Esophagus (tissue), 2 donors: ENCODE data around the gene FYN. TPM values are rescaled to one million over a fixed set of nuclear protein-coding genes. Genes with fewer than 3 reads are reported as not detected.

ENCODE experiments used
- H3K27ac ChIP-seq, 2 donors: one replicate each; pipeline ENCODE4 v1.5.1; 2013; ENCODE audit warnings: low read depth in 2 of 2, mild to moderate bottlenecking in 2 of 2, inconsistent platforms in 1 of 2, low read length in 1 of 2, moderate library complexity in 1 of 2
- H3K27me3 ChIP-seq, 2 donors: one replicate each; pipeline ENCODE4 v1.6.1; 2013; ENCODE audit warnings: low read length in 2 of 2, control low read depth in 1 of 2, mild to moderate bottlenecking in 1 of 2; ENCODE audit not compliant: insufficient read depth in 2 of 2, control insufficient read depth in 1 of 2
- H3K36me3 ChIP-seq, 2 donors: one replicate each; pipeline ENCODE4 v1.6.1; 2013; ENCODE audit warnings: low read length in 1 of 2; ENCODE audit not compliant: control insufficient read depth in 2 of 2, insufficient read depth in 2 of 2
- H3K4me1 ChIP-seq, 2 donors: one replicate each; pipeline ENCODE4 v1.6.1; 2013; ENCODE audit warnings: low read length in 1 of 2; ENCODE audit not compliant: control insufficient read depth in 2 of 2, insufficient read depth in 2 of 2
- H3K4me3 ChIP-seq, 2 donors: one replicate each; pipeline ENCODE4 v1.5.1; 2013; ENCODE audit warnings: low read length in 2 of 2, mild to moderate bottlenecking in 2 of 2, low read depth in 1 of 2, moderate library complexity in 1 of 2
- H3K9me3 ChIP-seq, 2 donors: one replicate each; pipeline ENCODE4 v1.6.1; 2013; ENCODE audit warnings: mild to moderate bottlenecking in 2 of 2, low read depth in 1 of 2, low read length in 1 of 2, moderate library complexity in 1 of 2; ENCODE audit not compliant: control insufficient read depth in 2 of 2, insufficient read depth in 1 of 2
- WGBS, 2 donors: extraction: QIAGEN DNeasy Blood & Tissue Kit; methylation state at CpG; one replicate each; pipeline ENCODE4 v1.1.7; 2013; 5-methylcytosine and 5-hydroxymethylcytosine counted together
- polyA plus RNA-seq, 2 donors: library from polyadenylated mRNA; stranded (reverse); fragments of 200-250 nt; gene quantifications; one replicate each; pipeline ENCODE4 v1.2.3, GENCODE V29; 2013
- donor health status: healthy with polysubstance abuse.
- donor health status: Bipolar disorder and iron deficiency.

FYN gene
- polyA plus RNA-seq, 2 donors, result 6.7 to 8.4 TPM

- H3K27me3 ChIP-seq, result no peaks in the 10 kb centered on the region
- H3K4me1 ChIP-seq, result peaks cover 0 to 2% of the 10 kb centered on the region in 2 donors
- no peaks in the 10 kb centered on the region for H3K9me3 ChIP-seq
- peaks cover 0 to 5% of the 10 kb centered on the region in 2 donors for H3K36me3 ChIP-seq
- 79 to 81% methylated on average over 5 of the region's 5 CpGs for WGBS, 2 donors
- no peak overlapping the region for H3K4me3 ChIP-seq
- H3K27ac ChIP-seq, result no peak overlapping the region
These were observed 67.1 kb downstream of the FYN start for GRCh38 chr6:111806165-111806547.

- no peak overlapping the region for H3K4me3 ChIP-seq
- peak overlapping the region in 1 of 2 donors; percentile 26 for H3K27ac ChIP-seq
- H3K4me1 ChIP-seq, result peaks cover 0 to 2% of the 10 kb centered on the region in 2 donors
- no peaks in the 10 kb centered on the region for H3K27me3 ChIP-seq
- WGBS, 2 donors, result 70 to 76% methylated on average over 7 of the region's 7 CpGs
- H3K36me3 ChIP-seq, result peaks cover 0 to 5% of the 10 kb centered on the region in 2 donors
- no peaks in the 10 kb centered on the region for H3K9me3 ChIP-seq
These were observed 67.6 kb downstream of the FYN start for GRCh38 chr6:111805511-111806164.

GRCh38 chr6:111804627-111805235 lies 68.5 kb downstream of the FYN start:
- Histone ChIP-seq H3K9me3 (no peaks in the 10 kb centered on the region), H3K27me3 (no peaks in the 10 kb centered on the region), H3K4me3 (no peak overlapping the region), H3K36me3 (peaks cover 0 to 5% of the 10 kb centered on the region in 2 donors), H3K27ac (peak overlapping the region; percentile 44 to 66), H3K4me1 (peaks cover 0 to 2% of the 10 kb centered on the region in 2 donors)
- WGBS, 2 donors, result 59 to 63% methylated on average over 8 of the region's 8 CpGs

- Histone ChIP-seq H3K27me3 (no peaks in the 10 kb centered on the region), H3K9me3 (no peaks in the 10 kb centered on the region), H3K4me1 (peaks cover 0 to 2% of the 10 kb centered on the region in 2 donors), H3K4me3 (no peak overlapping the region), H3K36me3 (peaks cover 0 to 5% of the 10 kb centered on the region in 2 donors), H3K27ac (peak overlapping the region in 1 of 2 donors; percentile 58)
- WGBS, 2 donors, result 63 to 71% methylated on average over 5 of the region's 5 CpGs
These were observed 69.4 kb downstream of the FYN start for GRCh38 chr6:111803804-111804203.

GRCh38 chr6:111803371-111803770 lies 69.9 kb downstream of the FYN start:
- 80 to 85% methylated on average over 1 of the region's 1 CpG for WGBS, 2 donors
- H3K36me3 ChIP-seq, result peaks cover 0 to 5% of the 10 kb centered on the region in 2 donors
- H3K27me3 ChIP-seq, result no peaks in the 10 kb centered on the region
- H3K4me1 ChIP-seq, result peaks cover 0 to 2% of the 10 kb centered on the region in 2 donors
- no peak overlapping the region for H3K27ac ChIP-seq
- H3K4me3 ChIP-seq, result no peak overlapping the region
- H3K9me3 ChIP-seq, result no peaks in the 10 kb centered on the region

- no peak overlapping the region for H3K27ac ChIP-seq
These were observed 70.4 kb downstream of the FYN start for GRCh38 chr6:111802720-111803330.

GRCh38 chr6:111802015-111802414 lies 71.2 kb downstream of the FYN start:
- Histone ChIP-seq H3K27me3 (no peaks in the 10 kb centered on the region), H3K27ac (no peak overlapping the region), H3K4me1 (peaks cover 0 to 2% of the 10 kb centered on the region in 2 donors), H3K9me3 (no peaks in the 10 kb centered on the region), H3K36me3 (peaks cover 0 to 5% of the 10 kb centered on the region in 2 donors), H3K4me3 (no peak overlapping the region)

More at GRCh38 chr6:111802720-111803330, 70.4 kb downstream of the FYN start:
- peaks cover 0 to 2% of the 10 kb centered on the region in 2 donors for H3K4me1 ChIP-seq
- 77 to 85% methylated on average over 2 of the region's 2 CpGs for WGBS, 2 donors
- H3K9me3 ChIP-seq, result no peaks in the 10 kb centered on the region
- no peaks in the 10 kb centered on the region for H3K27me3 ChIP-seq
- peaks cover 0 to 5% of the 10 kb centered on the region in 2 donors for H3K36me3 ChIP-seq
- no peak overlapping the region for H3K4me3 ChIP-seq

GRCh38 chr6:111800821-111801220 lies 72.4 kb downstream of the FYN start:
- peaks cover 0 to 5% of the 10 kb centered on the region in 2 donors for H3K36me3 ChIP-seq
- H3K4me1 ChIP-seq, result peaks cover 0 to 2% of the 10 kb centered on the region in 2 donors
- H3K27me3 ChIP-seq, result no peaks in the 10 kb centered on the region
- WGBS, 2 donors, result 73 to 81% methylated on average over 4 of the region's 4 CpGs
- no peak overlapping the region for H3K4me3 ChIP-seq
- no peak overlapping the region for H3K27ac ChIP-seq
- H3K9me3 ChIP-seq, result no peaks in the 10 kb centered on the region

GRCh38 chr6:111800259-111800765 lies 72.9 kb downstream of the FYN start:
- H3K4me3 ChIP-seq, result no peak overlapping the region

More at GRCh38 chr6:111800259-111800765, 72.9 kb downstream of the FYN start:
- Histone ChIP-seq H3K4me1 (no peaks in the 10 kb centered on the region), H3K27ac (peak overlapping the region in 1 of 2 donors; percentile 46), H3K27me3 (no peaks in the 10 kb centered on the region), H3K9me3 (no peaks in the 10 kb centered on the region), H3K36me3 (peaks cover 0 to under 1% of the 10 kb centered on the region in 2 donors)
- WGBS, 2 donors, result 71 to 76% methylated on average over 11 of the region's 11 CpGs
